ENCODE measurements around the gene MGAT1.

- TF ChIP-seq CTCF (IDR thresholded peaks at IDR 0.05 in 8 of 11, conservative IDR thresholded peaks at IDR 0.05 in 3 of 11) (no peak), POLR2AphosphoS5 (IDR thresholded peaks at IDR 0.05) (no peak)
These were observed 5.2 kb upstream of the MGAT1 start for GRCh38 chr5:180807654-180808414.

Measured in spleen (tissue), 7 donors.